ENCODE measurements around the gene MED26.
"Not testable (repeated sequence)": the region's sequence is repeated elsewhere in the genome, so short reads cannot be mapped to it uniquely, and the experiment has no call there.

Gene MED26, protein sequence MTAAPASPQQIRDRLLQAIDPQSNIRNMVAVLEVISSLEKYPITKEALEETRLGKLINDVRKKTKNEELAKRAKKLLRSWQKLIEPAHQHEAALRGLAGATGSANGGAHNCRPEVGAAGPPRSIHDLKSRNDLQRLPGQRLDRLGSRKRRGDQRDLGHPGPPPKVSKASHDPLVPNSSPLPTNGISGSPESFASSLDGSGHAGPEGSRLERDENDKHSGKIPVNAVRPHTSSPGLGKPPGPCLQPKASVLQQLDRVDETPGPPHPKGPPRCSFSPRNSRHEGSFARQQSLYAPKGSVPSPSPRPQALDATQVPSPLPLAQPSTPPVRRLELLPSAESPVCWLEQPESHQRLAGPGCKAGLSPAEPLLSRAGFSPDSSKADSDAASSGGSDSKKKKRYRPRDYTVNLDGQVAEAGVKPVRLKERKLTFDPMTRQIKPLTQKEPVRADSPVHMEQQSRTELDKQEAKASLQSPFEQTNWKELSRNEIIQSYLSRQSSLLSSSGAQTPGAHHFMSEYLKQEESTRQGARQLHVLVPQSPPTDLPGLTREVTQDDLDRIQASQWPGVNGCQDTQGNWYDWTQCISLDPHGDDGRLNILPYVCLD

DNA sequence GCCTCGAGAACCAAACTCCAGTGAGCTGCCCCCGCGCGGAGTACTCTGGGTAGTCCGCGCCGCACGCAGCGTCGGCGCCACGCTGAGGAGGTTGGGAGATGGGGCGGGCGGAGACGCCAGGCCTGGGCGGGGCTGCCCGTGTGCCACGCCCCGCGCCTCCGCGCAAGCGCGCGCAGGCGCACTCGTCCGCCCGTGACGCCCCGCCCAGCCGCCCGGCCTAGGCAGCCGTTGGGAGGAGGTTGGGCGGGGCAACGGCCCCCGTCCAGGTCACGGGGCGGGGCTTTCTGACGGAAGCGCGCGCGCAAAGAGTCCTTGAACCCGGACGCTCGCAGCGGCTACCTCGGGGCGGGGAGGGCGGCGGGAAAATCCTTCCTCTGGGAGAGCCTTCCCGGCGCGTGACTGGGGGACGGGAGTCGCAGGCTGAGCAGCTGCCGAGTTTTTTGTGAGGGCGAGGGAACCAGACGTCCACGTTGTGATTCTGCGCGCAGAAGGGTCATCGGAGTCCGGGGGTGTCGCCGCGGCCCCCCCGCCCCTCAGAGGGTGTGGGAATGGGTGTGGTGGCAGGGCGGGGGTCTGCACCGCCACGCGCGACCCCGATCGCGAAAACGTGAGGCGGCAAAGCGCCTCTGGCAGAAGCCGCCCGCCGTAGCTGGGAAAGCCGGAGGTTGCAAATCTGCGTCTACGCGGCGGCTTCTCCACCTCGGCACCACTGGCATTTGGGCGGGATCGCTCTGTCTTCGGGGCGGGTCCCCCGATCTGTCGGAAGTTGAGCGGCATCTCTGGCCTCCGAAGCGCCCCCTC lies at the start of gene MED26:
Gene MED26 (minus strand): TSS at position 22 of the 801 bp plus-strand sequence. CDS start 261 bp downstream, outside the sequence.
- peak; percentile 94 to 97 for DNase-seq

DNA sequence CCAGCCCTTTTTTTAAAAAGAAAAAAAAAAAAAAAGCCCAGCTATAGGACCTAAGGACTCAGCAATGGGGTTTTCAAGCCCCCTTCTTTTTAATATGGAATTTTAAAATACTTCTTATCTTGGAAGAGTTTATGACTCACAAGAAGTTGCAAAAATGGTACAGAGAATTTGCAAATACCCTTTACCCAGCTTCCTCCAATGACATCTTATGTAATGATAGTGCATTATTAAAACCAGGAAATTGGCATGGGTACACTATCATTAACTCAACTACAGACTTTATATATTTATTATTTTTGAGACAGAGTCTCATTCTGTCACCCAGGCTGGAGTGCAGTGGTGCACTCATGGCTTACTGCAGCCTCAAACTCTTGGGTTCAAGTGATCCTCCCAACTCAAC lies 49.1 kb upstream of the MED26 start:
- no peak for DNase-seq

DNA sequence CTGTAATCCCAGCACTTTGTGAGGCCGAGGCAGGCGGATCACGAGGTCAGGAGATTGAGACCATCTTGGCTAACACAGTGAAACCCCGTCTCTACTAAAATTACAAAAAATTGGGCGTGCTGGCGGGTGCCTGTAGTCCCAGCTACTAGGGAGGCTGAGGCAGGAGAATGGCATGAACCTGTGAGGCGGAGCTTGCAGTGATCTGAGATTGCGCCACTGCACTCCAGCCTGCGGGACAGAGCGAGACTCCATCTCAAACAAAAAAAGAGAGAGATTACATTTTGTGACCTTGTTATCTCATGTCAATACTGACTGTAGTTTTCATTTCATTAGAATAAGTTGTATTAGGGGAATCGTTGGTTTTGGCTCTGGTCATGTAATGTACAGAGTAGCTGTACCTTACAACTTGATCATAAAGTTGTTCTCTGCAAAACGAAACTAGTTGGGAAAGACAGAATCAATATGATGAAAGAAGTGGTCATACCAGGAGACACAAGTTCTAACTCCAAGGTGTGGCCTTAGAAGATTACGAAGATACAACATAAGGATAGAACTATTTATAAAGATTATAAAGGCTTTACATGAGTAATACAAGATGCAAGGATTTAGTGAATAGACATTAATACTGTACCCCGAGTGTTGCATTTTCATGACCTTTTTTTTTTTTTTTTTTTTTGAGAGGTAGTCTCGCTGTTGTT lies 48.2 kb upstream of the MED26 start:
- no peak for DNase-seq

DNA sequence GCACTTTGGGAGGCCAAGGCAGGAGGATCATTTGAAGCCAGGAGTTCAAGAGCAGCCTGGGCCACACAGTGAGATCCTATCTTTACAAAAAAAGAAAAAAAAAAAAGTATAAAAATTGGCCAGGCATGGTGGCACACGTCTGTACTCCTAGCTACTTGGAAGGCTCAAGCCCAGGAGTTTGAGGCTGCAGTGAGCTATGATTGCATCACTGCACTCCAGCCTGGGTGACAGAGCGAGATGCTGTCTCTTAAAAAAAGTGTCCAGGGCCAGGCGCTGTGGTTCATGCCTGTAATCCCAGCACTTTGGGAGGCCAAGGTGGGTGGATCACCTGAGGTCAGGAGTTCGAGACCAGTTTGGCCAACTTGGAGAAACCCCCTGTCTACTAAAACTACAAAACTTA lies 45.8 kb upstream of the MED26 start:
- not testable (repeated sequence) for DNase-seq

DNA sequence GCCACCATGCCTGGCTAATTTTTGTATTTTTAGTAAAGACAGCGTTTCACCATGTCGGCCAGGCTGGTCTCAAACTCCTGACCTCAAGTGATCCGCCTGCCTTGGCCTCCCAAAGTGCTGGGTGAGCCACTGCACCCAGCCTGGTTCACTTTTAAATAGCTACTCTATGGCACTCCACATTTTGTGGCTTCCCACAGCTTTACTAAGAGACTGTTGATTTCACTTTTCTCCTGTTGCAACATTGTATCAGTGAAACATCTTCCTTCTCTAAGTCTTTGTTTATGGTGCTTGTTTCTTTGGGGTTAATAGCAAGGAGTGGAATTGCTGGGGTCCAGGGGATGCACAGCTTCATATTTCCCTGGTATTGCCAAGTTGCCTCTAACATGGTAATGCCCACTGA lies 45.2 kb upstream of the MED26 start:
- no peak for DNase-seq

DNA sequence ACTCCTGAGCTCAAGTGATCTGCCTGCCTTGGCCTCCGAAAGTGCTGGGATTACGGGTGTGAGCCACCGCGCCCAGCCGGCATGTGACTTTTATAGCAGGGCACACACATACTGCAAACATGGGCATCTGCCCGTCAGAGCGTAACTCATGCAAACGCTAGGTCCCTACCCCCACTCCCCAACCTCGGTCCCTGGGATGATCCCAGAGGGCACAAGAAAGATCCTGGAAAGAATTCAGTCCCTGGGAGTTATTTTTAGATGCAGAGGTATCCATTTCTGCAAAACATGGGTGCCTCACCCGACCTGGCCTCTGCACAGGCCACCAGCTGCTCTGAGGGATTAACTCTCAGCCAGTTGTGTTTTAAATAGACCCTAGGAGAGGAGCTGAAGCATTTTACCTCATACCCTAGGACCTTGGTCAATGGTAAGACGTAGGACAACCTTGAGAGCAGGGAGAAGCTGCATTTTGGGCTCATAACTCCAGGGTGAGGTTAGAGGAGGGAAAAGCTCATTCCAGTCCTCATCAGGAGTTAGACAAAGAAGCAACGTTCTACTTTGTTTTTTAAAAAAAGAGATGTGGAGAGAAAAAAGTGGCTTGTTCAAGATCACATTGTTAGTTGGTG lies 43.8 kb upstream of the MED26 start:
- no peak for DNase-seq

DNA sequence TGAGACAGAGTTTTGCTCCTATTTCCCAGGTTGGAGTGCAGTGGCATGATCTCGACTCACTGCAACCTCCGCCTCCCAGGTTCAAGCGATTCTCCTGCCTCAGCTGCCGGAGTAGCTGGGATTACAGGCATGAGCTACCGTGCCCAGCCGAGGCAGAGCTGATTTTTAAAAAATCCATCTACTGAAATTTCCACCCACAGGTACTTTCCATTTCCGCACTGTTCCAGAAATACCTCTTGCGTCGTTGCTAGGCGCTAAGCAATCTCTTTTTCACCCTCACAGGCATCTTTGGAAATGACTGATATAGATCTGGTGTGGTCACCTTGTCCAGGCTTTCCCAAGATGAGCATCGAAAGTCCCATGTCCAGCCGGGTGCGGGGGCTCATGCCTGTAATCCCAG lies 42.3 kb upstream of the MED26 start:
- DNase-seq: no peak

DNA sequence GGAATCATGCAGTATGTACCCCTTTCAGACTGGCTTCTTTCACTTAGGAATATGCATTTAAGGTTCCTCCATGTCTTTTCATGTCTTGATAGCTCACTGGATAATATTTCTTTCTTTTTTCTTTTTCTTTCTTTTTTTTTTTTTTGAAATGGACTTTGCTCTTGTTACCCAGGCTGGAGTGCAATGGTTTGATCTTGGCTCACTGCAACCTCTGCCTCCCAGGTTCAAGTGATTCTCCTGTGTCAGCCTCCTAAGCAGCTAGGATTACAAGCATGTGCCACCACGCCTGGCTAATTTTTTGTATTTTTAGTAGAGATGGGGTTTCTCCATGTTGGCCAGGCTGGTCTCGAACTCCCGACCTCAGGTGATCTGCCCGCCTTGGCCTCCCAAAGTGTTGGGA lies 40.7 kb upstream of the MED26 start:
- DNase-seq: not testable (repeated sequence)

DNA sequence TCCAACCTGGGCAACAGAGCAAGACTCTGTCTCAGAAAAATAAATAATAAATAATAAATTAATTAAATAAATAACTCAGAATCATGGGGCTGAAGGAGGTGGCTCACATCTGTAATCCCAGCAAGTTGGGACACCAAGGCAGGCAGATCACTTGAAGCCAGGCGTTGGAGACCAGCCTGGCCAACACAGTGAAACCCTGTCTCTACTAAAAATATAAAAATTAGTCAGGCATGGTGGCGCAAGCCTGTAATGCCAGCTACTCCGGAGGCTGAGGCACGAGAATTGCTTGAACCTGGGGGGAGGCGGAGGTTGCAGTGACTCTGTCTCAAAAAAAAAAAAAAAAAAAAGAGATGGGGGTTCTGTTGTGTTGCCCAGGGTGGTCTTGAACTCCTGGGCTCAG lies 40.2 kb upstream of the MED26 start:
- DNase-seq: no peak

DNA sequence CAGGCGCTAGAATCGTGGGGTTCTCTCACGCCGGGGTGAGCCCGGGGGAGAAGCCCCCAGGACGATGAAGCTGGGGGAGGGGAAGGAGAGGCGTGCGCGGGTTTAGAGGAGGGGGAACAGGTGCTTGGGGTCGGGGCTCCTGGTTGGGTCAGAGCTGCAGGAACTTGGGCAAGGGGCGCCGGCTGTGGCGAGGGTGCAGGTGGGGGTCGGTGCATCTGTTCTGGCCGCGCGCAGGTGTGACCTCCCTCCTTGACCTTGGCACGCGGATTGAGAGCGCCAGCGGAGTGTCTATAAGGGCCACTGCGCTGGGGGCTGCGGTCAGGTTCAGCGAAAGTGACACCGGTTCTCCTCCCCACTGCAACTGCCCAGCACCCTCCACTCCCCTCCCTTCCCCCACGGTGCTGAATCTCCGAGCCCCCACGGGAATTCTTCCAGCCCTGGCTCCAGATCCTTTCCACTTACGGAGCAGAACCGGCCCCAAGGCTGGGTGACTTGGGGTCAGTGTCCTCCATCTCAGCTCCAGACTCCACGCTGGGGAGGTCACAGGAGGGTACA lies 33.6 kb upstream of the MED26 start:
- peak in 1 of 2 experiments; percentile 2 for DNase-seq

DNA sequence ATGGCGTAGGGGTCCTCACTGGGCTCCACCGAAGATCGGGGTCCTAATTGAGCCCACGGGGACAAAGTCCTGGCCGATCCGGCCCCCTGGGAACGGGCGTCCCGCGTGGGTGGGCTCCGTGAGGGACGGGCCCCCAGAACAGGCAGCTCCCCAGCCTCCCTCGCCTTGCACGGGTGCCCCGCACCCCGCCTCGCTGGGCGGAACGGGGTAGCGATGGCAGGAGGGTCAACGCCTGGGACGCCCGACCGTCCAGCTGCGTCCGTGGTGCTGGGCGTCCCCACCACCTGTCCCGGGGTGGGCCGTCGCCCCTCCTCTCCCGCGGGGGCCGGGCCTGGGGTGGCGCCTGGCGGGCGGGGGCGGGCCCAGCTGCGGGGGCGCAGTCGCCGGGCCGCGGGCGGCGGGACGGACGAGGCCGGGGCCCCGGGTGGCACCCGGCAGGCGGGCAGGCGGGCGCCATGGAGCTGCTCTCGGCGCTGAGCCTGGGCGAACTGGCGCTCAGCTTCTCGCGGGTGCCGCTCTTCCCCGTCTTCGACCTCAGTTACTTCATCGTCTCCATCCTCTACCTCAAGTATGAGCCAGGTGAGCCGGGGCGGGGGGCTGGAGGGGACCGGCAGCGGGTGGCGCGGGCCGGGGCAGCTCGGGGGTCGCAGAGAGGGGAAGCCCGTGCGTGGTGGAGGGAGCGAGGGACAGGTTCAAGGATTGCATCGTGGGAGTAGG lies 32.9 kb upstream of the MED26 start, which contains the start of gene TMEM38A:
Gene TMEM38A (plus strand): TSS at position 377 of the 717 bp plus-strand sequence. CDS start 79 bp downstream, at position 456.
- peak; percentile 13 to 52 for DNase-seq

DNA sequence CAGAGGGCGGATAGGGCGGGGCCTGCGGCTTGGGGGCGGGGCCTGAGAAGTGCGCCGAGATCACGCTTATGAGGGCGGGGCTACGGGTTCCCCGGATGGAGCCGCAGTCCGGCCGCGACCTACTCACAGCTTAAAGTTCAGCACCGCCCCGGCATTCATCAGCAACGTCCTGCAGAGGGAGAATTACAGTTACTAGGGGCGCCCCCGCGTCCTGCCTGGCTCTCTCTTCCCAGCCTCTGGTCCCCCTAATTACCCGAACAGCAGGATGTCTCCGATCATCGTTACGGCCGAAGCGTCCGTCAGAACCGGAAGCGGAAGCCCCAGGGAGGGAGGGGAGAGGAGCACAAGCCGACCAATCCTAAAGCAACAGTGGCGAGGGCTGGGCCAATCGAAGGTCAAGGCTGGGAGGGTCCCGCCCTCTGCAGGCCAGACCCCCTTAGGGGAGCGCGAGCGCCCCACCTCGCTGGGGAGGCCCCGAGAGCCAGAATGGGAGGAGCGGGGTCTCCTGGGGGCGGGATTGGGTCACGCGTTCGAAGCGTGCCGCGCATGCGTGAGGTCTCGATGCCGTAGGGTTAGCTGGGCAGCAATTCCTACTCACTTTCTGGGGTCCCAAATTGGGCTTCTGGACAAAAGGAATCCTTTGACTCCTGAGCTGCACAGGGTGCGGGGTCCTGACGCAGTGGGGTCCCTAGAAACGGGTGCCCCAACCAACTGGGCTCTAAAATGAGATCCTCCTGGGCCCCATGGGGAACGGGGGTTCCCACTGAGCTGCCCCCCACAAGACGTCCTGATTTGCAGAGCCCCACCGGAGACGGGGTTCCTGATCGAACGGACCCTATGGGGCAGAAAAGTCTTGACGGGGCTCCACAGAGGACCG lies 32.1 kb upstream of the MED26 start, which contains the start of gene SMIM7:
Gene SMIM7 (minus strand): TSS at position 313 of the 877 bp plus-strand sequence. CDS start 34 bp downstream, at position 279.
- DNase-seq: peak; percentile 98

DNA sequence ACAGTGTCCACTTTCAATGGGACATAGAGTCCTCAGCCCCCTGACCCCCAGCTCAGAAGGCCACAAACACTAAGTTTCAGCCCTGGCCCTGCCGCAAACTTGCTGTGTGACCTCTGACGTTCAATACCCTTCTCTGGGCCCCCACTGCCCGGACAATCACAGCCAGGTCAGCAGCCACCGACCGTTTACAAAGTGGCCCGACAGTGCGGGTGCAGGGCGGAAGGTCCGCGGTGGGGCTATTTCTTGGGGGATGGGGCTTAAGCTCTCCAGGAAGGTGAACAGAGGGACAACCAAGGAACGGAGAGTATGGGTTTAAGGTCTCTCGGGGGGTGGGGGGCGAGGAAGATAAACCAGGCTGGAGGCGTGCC lies 31.4 kb upstream of the MED26 start:
- no peak for DNase-seq

DNA sequence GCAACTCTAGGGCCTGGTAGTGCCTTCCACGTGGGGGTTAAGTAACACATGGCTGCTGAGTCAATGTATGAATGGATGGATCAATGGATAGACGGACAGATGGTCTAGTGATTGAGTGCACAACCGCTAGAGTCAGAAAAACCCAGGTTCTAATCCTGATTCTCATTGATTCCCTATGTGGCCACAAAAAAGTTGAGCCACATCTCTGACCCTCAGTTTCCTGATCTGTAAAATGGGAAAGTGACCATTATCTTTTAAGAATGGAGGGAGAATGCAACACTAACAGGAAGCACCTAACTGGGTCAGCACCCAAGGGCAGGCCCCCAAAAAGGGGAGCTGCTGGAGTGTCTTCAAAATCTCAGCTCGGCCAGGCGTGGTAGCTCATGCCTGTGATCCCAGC lies 29.4 kb upstream of the MED26 start:
- DNase-seq: no peak

DNA sequence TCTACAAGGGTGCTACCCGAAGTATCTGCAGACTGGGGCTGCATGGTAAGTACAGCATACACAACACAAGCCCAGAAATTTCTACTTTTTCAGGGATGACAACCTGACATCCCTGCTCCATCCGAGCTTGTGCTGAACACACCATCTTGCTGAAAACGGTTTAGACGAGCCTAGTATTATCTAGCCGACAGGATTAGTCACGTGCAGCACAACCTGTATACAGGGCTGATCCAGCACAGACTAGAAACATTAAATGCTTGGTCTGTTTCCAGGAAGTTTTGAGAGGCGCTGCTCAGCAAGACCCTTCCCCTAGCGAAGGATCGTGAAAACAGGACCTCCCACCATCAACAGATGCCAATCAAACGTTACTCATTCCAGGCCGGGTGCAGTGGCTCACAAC lies 27.7 kb upstream of the MED26 start:
- no peak for DNase-seq

DNA sequence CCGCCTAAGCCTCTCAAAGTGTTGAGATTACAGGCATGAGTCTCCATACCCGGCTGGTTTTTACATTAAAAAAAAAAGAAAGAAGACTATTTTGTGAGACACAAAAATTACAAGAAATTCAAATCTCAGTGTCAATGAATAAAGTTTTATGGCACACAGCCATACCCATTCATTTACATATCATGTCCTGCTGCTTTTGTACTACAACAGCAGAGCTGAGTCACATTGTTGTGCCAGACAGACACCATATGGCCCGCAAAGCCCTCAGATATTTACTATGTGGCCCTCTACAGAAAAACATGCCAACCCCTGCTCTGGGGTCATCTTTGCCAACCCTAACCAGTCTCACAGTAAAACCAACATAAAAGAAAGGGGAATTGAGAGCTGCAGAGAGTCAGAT lies 26.6 kb upstream of the MED26 start:
- no peak for DNase-seq

DNA sequence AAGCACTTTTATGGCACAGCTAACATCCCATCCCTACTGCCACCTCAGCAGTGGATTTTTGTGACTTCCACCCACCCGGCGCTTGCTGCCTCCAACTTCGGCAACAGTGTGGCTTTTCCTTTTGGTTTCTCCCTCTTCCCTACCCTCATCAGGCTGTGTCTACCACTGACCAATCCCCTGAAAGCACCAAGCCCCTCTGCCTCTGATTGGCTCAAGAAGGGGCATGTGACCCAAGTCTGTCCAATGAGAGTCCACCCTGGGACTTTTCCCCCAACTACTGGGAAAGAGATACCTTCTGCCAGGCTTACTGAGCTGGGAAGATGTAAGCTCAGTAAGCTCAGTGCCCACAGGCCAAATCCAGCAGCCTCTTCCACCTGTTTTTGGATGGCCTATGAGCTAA lies 26.1 kb upstream of the MED26 start:
- no peak for DNase-seq

DNA sequence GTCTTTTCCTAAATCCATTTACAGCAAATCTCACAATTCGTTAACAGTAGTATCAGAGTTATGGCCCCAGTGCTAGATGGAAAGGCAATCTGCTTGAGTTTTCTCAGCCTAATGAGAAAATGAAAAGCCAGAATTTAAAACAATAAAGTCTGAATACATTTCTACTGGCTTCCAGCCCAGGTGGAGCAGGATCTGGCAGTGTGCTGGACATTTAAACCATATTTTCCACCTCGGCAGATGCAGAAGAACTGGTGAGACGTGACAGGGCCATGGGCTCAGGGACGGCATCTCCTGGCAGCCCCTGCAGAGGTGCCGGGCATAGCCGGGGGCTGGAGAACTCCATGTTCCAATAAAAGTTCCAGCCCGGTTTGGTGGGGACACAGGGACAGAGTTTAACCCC lies 24.9 kb upstream of the MED26 start:
- no peak for DNase-seq

DNA sequence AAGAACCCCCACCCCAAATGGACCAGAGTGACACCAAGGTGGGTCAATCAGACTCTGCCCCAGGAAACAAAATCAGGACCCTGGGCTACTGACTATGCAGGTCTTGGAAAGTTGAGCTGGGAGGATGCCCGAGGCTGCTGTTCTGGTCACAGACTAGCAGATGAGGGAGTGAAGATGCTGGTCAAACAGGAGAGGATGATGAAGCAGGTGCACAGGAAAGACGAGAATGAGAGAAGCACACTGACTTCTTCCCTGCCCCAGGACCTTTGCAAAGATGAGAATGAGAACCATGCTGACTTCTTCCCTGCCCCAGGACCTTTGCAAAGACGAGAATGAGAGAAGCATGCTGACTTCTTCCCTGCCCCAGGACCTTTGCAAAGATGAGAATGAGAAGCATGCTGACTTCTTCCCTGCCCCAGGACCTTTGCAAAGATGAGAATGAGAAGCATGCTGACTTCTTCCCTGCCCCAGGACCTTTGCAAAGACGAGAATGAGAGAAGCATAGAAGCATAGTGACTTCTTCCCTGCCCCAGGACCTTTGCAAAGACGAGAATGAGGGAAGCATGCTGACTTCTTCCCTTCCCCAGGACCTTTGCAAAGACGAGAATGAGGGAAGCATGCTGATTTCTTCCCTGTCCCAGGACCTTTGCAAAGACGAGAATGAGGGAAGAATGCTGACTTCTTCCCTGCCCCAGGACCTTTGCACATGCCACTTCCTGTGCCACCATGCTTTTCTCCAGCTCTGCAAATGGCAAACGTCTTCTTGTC lies 23.6 kb upstream of the MED26 start:
- DNase-seq: not testable (repeated sequence)

DNA sequence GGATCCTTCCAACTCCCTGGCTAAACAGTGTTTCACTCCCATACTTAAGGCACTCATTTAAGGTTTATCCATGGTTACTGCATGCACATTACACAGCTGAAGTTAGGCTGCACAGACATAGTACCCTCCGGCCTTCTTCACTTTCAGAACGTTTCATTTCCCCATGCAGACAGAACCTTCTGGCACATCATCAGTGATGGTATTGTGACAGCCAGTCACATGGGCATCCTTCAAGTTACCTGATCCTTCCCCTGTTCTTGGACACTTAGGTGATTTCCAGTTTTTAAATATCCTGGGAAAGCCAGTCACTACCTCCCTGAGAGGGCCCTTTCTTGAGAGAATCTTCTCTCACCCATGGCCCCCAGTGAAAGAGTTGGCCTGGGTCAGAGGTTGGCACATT lies 22.8 kb upstream of the MED26 start:
- DNase-seq: no peak
